Activated CD4-positive, alpha-beta T cell treated with anti-CD3 and anti-CD28 coated beads, Interleukin-2, amount 10 ng/mL, durations not matched to agents 7 days and 5 days (primary cell): ENCODE data around the gene NFAM1. TPM values are rescaled to one million over a fixed set of nuclear protein-coding genes. Genes with fewer than 3 reads are reported as not detected.
A peak's percentile ranks its signal among the peaks of the same experiment; 100 is the strongest.

Experiments
- CTCF ChIA-PET: fragments of 350-600 bp; sonication (Branson Sonifier 250); formaldehyde crosslinking; loops from one replicate; lab custom pipeline; 2021; ENCODE audit warnings: antibody characterized with exemption; lab: Charles Lee
- POLR2A ChIA-PET: fragments of 350-600 bp; sonication (Branson Sonifier 250); formaldehyde crosslinking; loops from one replicate; lab custom pipeline; 2021; ENCODE audit warnings: antibody characterized with exemption; lab: Charles Lee
- DNase-seq: peaks from one replicate; pipeline ENCODE4 v3.0.0-alpha.2; 2020
- H3K27ac Mint-ChIP-seq: one replicate; pipeline ENCODE4 v1.8.0; 2021; ENCODE audit warnings: mild to moderate bottlenecking, moderate library complexity, mixed read lengths
- H3K27me3 Mint-ChIP-seq: one replicate; pipeline ENCODE4 v1.8.0; 2021; ENCODE audit warnings: mixed read lengths
- H3K36me3 Mint-ChIP-seq: one replicate; pipeline ENCODE4 v1.8.0; 2021; ENCODE audit warnings: low read depth, mixed read lengths
- H3K4me1 Mint-ChIP-seq: one replicate; pipeline ENCODE4 v1.8.0; 2021; ENCODE audit warnings: mixed read lengths
- H3K4me3 Mint-ChIP-seq: one replicate; pipeline ENCODE4 v1.8.0; 2021; ENCODE audit warnings: mild to moderate bottlenecking, moderate library complexity, mixed read lengths
- H3K9me3 Mint-ChIP-seq: one replicate; pipeline ENCODE4 v1.8.0; 2021; ENCODE audit warnings: mixed read lengths
- total RNA-seq, 2 experiments: library from RNA; stranded (reverse); gene quantifications; one replicate each; pipeline ENCODE4 v1.2.3, GENCODE V29; 2021

The NFAM1 gene
- total RNA-seq, 2 experiments from 2014 or later = 0.02 to 0.04 TPM

DNA sequence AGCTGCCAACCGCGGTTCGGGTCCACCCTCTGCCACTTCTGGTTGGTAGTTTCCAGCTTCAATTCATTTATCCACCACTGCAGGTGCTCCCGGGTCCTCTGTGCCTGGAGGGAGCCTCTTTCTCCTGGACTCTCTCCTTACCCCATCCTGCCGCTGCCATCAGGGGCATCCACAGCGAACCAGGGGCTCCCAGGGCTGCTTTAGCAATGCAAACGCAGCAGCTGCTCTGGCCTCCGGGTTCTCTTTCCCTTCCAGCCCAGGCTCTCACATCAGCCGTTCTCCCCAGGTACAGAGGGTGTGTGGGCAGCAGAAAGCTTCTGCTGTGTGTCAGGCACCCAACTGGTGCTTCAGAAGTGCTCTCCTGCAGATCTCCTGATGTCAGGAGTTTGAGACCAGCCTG is 27.9 kb downstream of the NFAM1 start:
- ChIA-PET POLR2A (no interaction called here), CTCF (no interaction called here)
- H3K27ac Mint-ChIP-seq = no peak overlapping the region
- H3K4me3 Mint-ChIP-seq = no peak overlapping the region
- no peaks in the 10 kb centered on the region for H3K36me3 Mint-ChIP-seq
- H3K9me3 Mint-ChIP-seq = no peaks in the 10 kb centered on the region
- H3K4me1 Mint-ChIP-seq = no peaks in the 10 kb centered on the region
- no peaks in the 10 kb centered on the region for H3K27me3 Mint-ChIP-seq
- DNase-seq = no peak

DNA sequence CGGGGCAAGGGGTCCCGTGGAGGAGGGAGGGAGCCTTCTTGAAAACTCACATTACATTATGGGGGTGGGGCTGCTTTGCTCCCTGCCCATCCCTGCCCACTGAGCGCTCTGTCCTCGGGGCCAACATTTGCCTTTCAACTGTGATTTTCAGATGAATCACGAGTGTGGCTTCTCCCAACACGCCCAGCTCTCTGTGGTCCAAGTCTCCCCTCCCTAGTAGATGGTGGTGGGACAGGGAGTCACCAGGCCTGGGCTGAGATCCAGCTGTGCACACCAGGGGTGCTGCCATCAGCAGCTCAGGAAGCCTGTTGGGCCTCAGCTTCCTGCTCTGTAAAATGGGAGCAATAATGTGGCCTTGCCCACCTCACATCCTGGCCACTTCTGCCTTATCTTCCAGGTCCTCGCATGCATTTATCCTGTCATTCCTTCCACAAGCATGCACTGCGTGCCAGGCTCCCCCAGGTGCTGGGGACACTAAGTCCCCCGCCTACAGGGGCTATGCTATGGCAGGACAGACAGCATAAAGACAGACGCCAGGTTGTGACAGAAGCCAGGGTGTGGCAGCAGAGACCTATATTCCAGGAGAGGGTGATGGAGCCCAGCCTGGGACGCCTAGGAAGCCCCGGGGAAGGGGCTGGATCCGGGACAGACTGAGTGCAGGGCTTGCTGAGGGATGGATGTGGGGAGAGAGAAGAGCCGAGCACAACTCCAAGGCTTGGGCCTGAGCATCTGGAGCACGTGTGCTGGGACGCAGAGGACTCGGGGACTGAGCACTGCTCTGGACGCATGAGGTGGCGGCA is 30.5 kb downstream of the NFAM1 start:
- ChIA-PET CTCF (interaction anchor here (0.6 kb wide), 1 partner anchor 309 kb away, joined by 3 read pairs; no protein-coding TSS in a partner anchor), POLR2A (no interaction called here)
- Mint-ChIP-seq H3K27ac (no peak overlapping the region), H3K4me3 (no peak overlapping the region), H3K27me3 (no peaks in the 10 kb centered on the region), H3K9me3 (no peaks in the 10 kb centered on the region), H3K36me3 (no peaks in the 10 kb centered on the region), H3K4me1 (peaks cover 10% of the 10 kb centered on the region)
- no peak for DNase-seq

DNA sequence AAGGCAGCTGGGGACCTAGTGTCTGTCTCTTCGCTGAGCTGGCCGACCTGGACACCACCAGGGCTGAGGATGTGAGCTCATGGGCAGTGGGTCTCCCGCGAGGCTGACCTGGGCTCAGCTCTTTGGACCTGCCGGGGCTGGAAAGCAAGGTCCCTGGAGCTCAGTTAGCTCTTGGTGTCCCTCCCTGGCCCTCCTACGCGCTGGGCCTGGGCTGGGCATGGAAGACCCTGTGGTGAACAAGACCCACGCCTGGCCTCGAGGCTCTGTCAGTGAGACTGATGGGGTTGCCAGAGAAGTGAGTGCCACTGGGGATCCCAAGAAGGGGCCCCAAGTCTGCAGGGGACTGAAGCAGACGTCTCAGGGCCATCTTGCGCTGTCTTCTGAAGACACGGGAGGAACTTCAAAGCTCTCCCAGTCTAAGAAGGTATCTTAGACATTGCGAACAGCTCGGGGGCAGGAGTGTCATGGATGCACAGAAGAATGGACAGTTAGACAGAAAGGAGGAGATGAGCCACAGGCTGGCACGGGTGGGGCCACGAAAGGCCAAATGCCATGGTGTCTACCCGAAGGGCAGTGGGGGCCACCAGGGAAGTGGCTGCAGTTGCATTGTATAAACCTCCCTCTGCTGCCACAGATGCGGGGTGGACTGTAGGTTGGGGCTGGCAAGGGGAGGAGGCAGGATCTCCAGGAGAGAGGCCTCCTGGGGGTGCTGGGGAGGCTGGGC is 31.2 kb downstream of the NFAM1 start:
- DNase-seq = no peak
- ChIA-PET CTCF (interaction anchor here (0.5 to 1.3 kb wide), 2 partner anchors 43 to 449 kb away, joined by 3 read pairs; no protein-coding TSS in a partner anchor), POLR2A (no interaction called here)
- H3K36me3 Mint-ChIP-seq = no peaks in the 10 kb centered on the region
- no peaks in the 10 kb centered on the region for H3K9me3 Mint-ChIP-seq
- peaks cover 14% of the 10 kb centered on the region for H3K4me1 Mint-ChIP-seq
- H3K27ac Mint-ChIP-seq = no peak overlapping the region
- H3K4me3 Mint-ChIP-seq = no peak overlapping the region
- H3K27me3 Mint-ChIP-seq = no peaks in the 10 kb centered on the region

DNA sequence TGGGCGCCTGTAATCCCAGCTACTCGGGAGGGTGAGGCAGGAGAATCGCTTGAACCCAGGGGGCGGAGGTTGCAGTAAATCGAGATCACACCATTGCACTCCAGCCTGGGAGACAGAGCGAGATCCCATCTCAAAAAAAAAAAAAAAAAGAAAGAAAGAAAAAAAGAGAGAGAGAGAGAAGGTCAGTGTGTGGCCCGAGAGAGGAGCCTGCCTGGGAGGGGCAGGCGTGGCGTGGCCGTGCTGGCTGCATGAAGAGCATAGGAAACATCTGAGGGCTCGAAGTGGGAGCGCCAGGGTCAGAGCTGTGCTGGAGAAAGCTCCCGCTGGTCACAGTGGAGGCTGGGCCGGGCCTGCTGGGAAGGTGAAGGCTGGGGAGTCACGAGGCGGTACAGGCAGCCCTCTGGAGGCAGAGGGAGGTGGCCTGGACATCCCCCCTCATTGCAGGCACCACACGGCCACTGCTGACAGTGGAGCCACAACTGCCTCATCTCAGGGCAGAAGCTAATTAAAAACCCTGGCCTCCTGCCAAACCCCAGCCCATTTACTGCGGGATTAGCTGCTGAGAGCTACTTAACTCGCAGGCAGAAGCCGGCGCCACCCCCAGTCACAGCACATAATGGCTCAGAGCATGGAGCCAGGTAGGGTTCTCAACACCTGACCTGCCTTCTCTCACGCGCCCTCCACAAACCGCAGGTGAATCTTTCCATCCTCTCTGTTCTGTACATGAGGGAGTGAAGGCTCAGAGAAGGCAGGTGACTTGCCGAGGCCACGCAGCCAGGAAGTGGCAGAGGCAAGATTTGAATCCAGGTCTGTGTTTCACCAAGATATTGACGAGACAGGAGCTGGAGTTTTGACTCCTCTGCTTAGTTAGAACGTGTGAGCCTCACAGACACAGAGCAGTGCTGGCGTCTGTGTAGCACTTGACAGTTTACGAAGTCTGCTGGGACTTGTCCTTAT is 32.6 kb downstream of the NFAM1 start:
- no peak overlapping the region for H3K27ac Mint-ChIP-seq
- H3K9me3 Mint-ChIP-seq = no peaks in the 10 kb centered on the region
- POLR2A ChIA-PET = no interaction called here
- CTCF ChIA-PET = interaction anchor here (1.3 kb wide), 1 partner anchor 44 kb away, joined by 3 read pairs; no protein-coding TSS in a partner anchor
- no peak for DNase-seq
- no peaks in the 10 kb centered on the region for H3K36me3 Mint-ChIP-seq
- no peak overlapping the region for H3K4me3 Mint-ChIP-seq
- peaks cover 14% of the 10 kb centered on the region for H3K4me1 Mint-ChIP-seq
- H3K27me3 Mint-ChIP-seq = no peaks in the 10 kb centered on the region

DNA sequence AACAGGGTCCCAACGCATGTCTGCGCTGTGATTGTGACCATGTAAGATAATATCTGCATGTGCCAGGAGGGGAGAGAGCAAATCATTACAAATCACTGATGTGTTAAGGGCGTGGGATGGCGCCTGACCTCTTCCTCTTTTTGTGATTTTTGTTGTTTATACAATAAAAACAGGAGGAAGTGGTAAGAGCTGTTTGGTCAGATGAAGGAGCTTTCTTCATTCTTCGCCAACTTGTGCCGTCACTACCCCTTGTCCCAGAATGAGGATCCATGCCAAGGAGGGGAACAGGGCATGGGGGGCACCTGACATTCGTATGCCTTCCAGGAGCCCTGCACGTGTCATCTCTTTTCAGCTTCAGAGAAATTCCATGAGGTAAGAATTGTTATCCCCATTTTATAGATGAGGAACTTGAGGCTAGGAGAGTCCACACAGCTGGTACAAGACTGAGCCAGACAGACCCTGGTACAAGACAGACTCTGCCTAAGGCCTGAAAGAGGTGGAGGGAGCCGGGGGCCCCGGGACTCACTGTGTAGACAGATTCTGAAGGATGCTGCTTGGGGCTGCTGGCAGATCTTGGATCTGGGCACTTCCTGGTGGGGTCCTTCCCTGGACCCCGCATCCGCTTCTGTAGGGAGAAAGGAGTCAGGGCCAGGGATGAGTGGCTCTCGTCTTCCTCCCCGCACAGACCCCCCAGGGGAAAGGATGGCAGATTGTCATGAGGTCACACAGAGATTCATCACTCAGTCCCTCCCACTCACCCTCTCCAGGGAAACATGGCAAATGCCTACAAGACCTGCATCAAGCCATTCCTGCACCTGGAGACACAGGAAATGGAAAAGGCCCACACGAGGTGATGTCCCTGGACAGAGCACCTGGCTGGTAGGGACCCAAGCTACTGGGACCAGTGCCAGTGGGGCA is 34.6 kb downstream of the NFAM1 start:
- Mint-ChIP-seq H3K36me3 (no peaks in the 10 kb centered on the region), H3K27me3 (no peaks in the 10 kb centered on the region)

DNA sequence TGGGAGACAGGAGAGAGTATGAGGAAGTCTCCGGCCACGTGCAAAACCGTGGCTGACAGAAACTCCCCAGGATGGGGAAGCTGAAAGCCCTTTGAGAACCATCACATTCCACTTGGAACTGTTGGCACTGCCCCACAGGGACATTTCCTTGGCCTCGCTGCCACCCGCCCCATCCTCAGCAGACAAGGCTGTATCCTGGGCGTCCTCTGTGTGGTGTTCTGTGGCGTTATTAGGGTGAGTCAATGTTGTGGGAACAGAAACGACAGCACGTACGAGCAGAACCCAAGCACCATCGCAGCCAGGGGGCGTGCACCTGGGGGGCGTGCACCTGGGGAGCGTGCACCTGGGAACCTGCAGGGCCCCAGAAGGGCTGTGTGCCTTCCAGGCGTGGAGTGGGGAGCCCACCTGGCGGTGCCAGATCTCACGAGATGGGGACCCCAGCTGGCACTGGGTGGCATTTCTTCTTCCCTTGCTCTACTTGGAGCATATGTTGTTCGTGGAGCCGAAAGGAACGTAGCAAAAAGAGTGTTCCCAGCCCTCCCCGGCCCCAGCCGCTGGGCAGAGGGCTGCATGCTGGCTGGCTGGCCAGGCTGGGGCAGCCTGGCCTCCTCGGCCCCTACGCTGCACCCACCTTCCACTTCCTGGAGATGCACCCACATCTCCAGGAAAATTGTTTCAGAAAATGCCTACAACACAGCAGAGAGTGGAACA is 35.4 kb downstream of the NFAM1 start:
- ChIA-PET CTCF (interaction anchor here (0.7 kb wide), 1 partner anchor 39 kb away, joined by 3 read pairs; no protein-coding TSS in a partner anchor), POLR2A (no interaction called here)
- H3K27ac Mint-ChIP-seq = no peak overlapping the region
- no peaks in the 10 kb centered on the region for H3K9me3 Mint-ChIP-seq
- H3K36me3 Mint-ChIP-seq = no peaks in the 10 kb centered on the region
- no peak for DNase-seq
- H3K27me3 Mint-ChIP-seq = peaks cover 6% of the 10 kb centered on the region
- H3K4me3 Mint-ChIP-seq = no peak overlapping the region
- peaks cover 14% of the 10 kb centered on the region for H3K4me1 Mint-ChIP-seq

More for the DNA sequence above, 34.6 kb downstream of the NFAM1 start:
- H3K4me1 Mint-ChIP-seq = peaks cover 14% of the 10 kb centered on the region
- H3K4me3 Mint-ChIP-seq = no peak overlapping the region
- ChIA-PET CTCF (no interaction called here), POLR2A (no interaction called here)
- no peak for DNase-seq
- H3K27ac Mint-ChIP-seq = peak overlapping the region; percentile 31
- H3K9me3 Mint-ChIP-seq = no peaks in the 10 kb centered on the region

DNA sequence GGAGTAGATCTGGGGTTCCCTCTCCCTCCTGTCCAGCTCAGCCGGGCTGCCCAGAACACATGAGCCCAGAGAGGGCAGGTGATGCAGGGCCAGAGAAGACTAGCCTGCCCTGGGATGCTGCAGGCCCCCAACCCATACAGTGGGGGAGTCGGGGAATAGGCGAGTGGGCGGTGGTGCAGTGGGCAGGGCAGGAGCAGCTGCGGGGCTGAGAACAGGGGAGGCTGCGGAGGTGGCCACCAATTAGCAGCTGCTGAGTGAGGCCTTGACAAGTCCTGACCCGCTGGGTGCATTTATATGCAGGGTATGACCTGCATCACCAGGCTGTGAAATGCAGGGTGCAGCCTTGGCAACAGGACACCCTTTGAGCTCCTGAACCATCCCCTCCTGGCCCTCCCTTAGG is 43.1 kb downstream of the NFAM1 start:
- no peak overlapping the region for H3K4me3 Mint-ChIP-seq
- no peak overlapping the region for H3K27ac Mint-ChIP-seq
- H3K27me3 Mint-ChIP-seq = peaks cover 6% of the 10 kb centered on the region
- no peaks in the 10 kb centered on the region for H3K9me3 Mint-ChIP-seq
- POLR2A ChIA-PET = no interaction called here
- H3K36me3 Mint-ChIP-seq = no peaks in the 10 kb centered on the region
- CTCF ChIA-PET = interaction anchor here (1.0 kb wide), 1 partner anchor 298 kb away, joined by 4 read pairs; no protein-coding TSS in a partner anchor
- DNase-seq = no peak
- no peaks in the 10 kb centered on the region for H3K4me1 Mint-ChIP-seq

DNA sequence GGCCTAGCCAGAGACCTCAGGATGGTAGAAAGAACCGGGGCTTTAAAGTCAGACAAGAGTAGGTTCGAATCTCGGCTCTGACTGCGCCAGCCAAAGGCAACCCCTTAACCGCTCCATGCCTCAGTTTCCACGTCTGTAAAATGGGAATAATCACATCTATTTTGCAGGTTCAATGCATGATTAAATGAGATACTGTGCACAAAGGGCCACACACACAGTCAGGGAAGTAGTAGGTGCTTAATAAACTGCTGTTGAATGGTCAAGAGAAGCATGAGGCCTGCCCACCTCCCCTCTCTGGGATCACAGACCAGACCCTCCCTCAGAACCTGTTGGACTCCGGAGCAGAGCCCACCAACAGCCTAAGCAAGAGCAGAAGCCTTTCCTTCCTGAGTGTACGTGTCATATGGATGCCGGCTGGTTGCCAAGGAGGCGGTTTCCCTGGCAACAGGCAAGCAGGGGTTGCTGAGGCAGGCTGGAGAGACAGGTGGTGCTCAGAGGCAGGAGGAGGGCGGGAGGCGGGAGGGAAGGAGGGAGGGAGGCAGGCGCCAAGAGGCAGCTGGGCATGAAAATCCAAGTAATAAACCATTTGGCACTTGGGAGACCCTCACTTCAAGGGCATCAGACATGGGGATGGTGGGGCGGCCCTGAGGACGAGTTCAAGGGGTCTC is 43.9 kb downstream of the NFAM1 start:
- Mint-ChIP-seq H3K4me1 (no peaks in the 10 kb centered on the region), H3K27ac (no peak overlapping the region), H3K36me3 (no peaks in the 10 kb centered on the region), H3K9me3 (no peaks in the 10 kb centered on the region), H3K4me3 (no peak overlapping the region), H3K27me3 (peaks cover 6% of the 10 kb centered on the region)
- CTCF ChIA-PET = no interaction called here
- POLR2A ChIA-PET = no interaction called here
- no peak for DNase-seq

DNA sequence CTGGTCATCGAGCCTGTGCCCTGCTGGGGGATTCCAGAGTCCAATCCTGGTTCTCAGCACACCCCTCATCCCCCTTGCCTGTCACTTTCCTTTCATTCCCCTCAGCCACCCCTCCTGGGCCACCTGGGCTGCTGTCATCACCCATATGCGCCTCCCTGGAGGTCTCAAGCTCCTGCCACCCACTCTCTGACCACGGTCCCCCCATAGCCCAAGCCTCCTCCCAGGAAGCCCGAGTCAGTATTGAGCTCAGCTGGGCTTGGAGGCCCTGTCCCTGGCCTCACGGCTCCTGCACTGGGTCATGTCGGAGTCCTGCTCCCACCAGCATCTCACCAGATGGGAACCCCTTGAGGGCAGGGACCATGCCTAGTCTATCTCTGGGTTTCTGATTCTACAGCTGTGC is 44.6 kb downstream of the NFAM1 start:
- Mint-ChIP-seq H3K4me1 (no peaks in the 10 kb centered on the region), H3K36me3 (no peaks in the 10 kb centered on the region), H3K9me3 (no peaks in the 10 kb centered on the region), H3K27me3 (peaks cover 7% of the 10 kb centered on the region), H3K27ac (no peak overlapping the region), H3K4me3 (no peak overlapping the region)
- CTCF ChIA-PET = interaction anchor here (1.1 kb wide), 1 partner anchor 19 kb away, joined by 3 read pairs; no protein-coding TSS in a partner anchor
- POLR2A ChIA-PET = no interaction called here
- DNase-seq = no peak

DNA sequence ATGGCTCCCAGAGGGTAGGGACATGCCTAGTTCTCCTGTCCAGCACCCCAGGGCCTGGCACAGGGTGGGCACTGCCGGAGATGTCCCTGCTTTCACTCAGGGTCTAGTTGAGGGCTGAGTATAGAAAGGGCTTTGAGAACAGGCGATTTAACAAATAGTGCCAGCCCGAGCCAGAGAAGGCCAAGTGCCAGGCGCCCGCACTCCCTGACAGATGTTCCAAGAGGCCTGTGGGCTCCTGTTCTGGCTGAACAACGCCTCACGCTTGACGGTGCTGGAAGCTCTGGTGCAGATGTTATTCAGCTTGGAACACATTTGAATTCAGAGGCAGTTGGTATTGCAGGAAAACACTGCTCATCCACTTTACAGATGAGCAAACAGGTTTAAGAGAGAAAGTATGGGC is 46.5 kb downstream of the NFAM1 start:
- Mint-ChIP-seq H3K27ac (no peak overlapping the region), H3K27me3 (peaks cover 3% of the 10 kb centered on the region), H3K4me3 (no peak overlapping the region), H3K4me1 (no peaks in the 10 kb centered on the region), H3K36me3 (no peaks in the 10 kb centered on the region), H3K9me3 (no peaks in the 10 kb centered on the region)
- DNase-seq = no peak
- ChIA-PET CTCF (interaction anchor here (1.1 kb wide), 1 partner anchor 251 kb away, joined by 3 read pairs; no protein-coding TSS in a partner anchor), POLR2A (no interaction called here)

DNA sequence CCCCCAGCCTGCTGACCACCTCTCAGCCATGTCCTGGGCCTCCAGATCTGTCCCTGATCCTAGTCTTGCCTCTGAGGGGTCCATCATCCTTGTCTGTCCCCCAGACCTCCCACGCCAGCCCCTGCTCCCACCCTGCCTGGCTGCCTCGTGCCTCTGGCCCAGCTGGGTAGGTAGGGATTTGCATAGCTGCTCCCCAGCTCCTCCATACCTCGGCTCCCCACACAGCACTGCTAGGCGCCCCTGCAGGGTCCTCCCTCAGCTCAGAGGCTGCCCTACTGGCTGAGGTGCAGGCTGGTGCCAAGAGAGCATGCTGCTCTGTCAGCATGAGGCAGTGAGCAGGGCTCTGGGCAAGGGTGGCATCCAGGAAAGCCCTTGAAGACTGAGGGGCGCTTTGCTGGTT is 47.7 kb downstream of the NFAM1 start:
- no peaks in the 10 kb centered on the region for H3K9me3 Mint-ChIP-seq
- peaks cover 3% of the 10 kb centered on the region for H3K27me3 Mint-ChIP-seq
- CTCF ChIA-PET = interaction anchor here (0.5 to 1.2 kb wide), 2 partner anchors 23 to 52 kb away, joined by 3 to 5 read pairs; no protein-coding TSS in a partner anchor
- no peaks in the 10 kb centered on the region for H3K36me3 Mint-ChIP-seq
- DNase-seq = no peak
- POLR2A ChIA-PET = no interaction called here
- H3K27ac Mint-ChIP-seq = no peak overlapping the region
- H3K4me1 Mint-ChIP-seq = no peaks in the 10 kb centered on the region
- no peak overlapping the region for H3K4me3 Mint-ChIP-seq
